Heart right ventricle (tissue), 16 donors: ENCODE measurements around the gene LRRC8E. TPM values are rescaled to one million over a fixed set of nuclear protein-coding genes. Genes with fewer than 3 reads are reported as not detected.

Experiments
- ATAC-seq, 8 donors: fragments of 200-7000 bp; cut with Tn5 transposase; one replicate each; pipeline ENCODE4 v1.9.1; 2020; ENCODE audit warnings: mild to moderate bottlenecking in 8 of 8, moderate library complexity in 8 of 8, moderate number of reproducible peaks in 1 of 8
- DNase-seq, 2 donors: peaks; one replicate each; pipeline ENCODE4 v3.0.0-alpha.2; 2020
- H3K27ac ChIP-seq, 10 donors: fragments of 200-600 bp; sonication (generic) in 2 of 10; one replicate each; pipeline versions ENCODE4 v1.5.0 to v1.8.0; 2020 to 2022; ENCODE audit warnings: mild to moderate bottlenecking in 3 of 10
- H3K27me3 ChIP-seq, 7 donors: fragments of 200-600 bp; one replicate each; pipeline ENCODE4 v1.8.0; 2021 to 2022; ENCODE audit warnings: mild to moderate bottlenecking in 2 of 7
- H3K36me3 ChIP-seq, 9 donors: fragments of 200-600 bp; sonication (generic) in 1 of 9; one replicate each; pipeline versions ENCODE4 v1.5.0 to v1.8.0; 2020 to 2022; ENCODE audit warnings: mild to moderate bottlenecking in 2 of 9
- H3K4me1 ChIP-seq, 9 donors: fragments of 200-600 bp; sonication (generic) in 1 of 9; one replicate each; pipeline versions ENCODE4 v1.5.0 to v1.8.0; 2020 to 2022; ENCODE audit warnings: mild to moderate bottlenecking in 4 of 9
- H3K4me3 ChIP-seq, 10 donors: fragments of 200-600 bp; sonication (generic) in 2 of 10; one replicate each; pipeline versions ENCODE4 v1.5.0 to v1.8.0; 2020 to 2022; ENCODE audit warnings: mild to moderate bottlenecking in 7 of 10, moderate library complexity in 2 of 10
- H3K9me3 ChIP-seq, 11 donors: fragments of 200-600 bp in 10 of 11; sonication (generic) in 2 of 11; one replicate each; pipeline versions ENCODE4 v1.5.0 to v1.8.0; 2013 to 2022; ENCODE audit warnings: mild to moderate bottlenecking in 2 of 11, control low read depth in 1 of 11, moderate library complexity in 1 of 11
- WGBS, 2 donors: extraction: QIAGEN DNeasy Blood & Tissue Kit; methylation state at CpG; one replicate each; pipeline ENCODE4 v1.1.7; 2013; ENCODE audit warnings: inconsistent platforms in 1 of 2; 5-methylcytosine and 5-hydroxymethylcytosine counted together
- intact Hi-C, 10 donors: fragments of 100-400 bp; cut with DNase I; formaldehyde crosslinking; loops; one replicate each; pipeline versions ENCODE4 v1.11.1 to v1.14.2; 2022
- polyA plus RNA-seq, 2 donors: library from polyadenylated mRNA; stranded (reverse); fragments of 200-250 nt; gene quantifications; one replicate each; pipeline ENCODE4 v1.2.3, GENCODE V29; 2013
- total RNA-seq, 10 donors: library from RNA; stranded (reverse); fragmentation: NEBNext Ultra II Directional in 3 of 10; extraction: Animal tissue kit (Norgen Biotek cat#: 25700) in 3 of 10; gene quantifications; one replicate each; pipeline versions ENCODE4 v1.2.1 to v1.2.4, GENCODE V29; 2021 to 2023
- TF ChIP-seq, protein P1 (sequence below), 9 donors: fragments of 200-600 bp; sonication (generic) in 2 of 9; IDR thresholded peaks; one replicate each; pipeline versions ENCODE4 v1.5.0 to v1.8.0; 2021 to 2022; ENCODE audit warnings: antibody characterized with exemption in 9 of 9, mild to moderate bottlenecking in 5 of 9, moderate library complexity in 1 of 9
- donor health status: Arrhythmogenic right ventricular cardiomyopathy.
- donor health status: ischemic (EF 13 %, LVEDD 7.1; RV severe dilation, severe dysfunction).
- donor health status: healthy with polysubstance abuse.
- donor health status: DM: no; HTN: yes; CAD: no.
- donor health status: DM: no; HTN: no; CAD: no.
- donor health status: ischemic (EF 25% LVEDD 6.9; RV normal size, moderate dysfunction).
- donor health status: ischemic (EF 25% LVEDD 5.7; RV mildly dilated, moderate dysfunction).
- donor health status: healthy.
- donor health status: DM: yes; HTN: yes; CAD: no.
- donor health status: Ischemic cardiomyopathy.
- donor health status: ischemic (EF 35%, LVEDD 5.7; RV mildly dilated, moderate dysfunction).
- donor health status: nonischemic (EF 11% LVEDD 7.7; RV severe dilation, severe dysfunction).
- donor health status: DM: yes; HTN: yes; CAD: no.
- donor health status: PGD.
- donor health status: ischemic (EF 29% LVEDD 5.4; RV normal size, mild dysfunction).
- donor health status: nonischemic (EF 23%, LVEDD 6.1; RV moderate dilation, normal function).

LRRC8E gene
- total and polyA plus RNA-seq, 12 donors: 0.33 to 3.3 (median 0.99) TPM

DNA sequence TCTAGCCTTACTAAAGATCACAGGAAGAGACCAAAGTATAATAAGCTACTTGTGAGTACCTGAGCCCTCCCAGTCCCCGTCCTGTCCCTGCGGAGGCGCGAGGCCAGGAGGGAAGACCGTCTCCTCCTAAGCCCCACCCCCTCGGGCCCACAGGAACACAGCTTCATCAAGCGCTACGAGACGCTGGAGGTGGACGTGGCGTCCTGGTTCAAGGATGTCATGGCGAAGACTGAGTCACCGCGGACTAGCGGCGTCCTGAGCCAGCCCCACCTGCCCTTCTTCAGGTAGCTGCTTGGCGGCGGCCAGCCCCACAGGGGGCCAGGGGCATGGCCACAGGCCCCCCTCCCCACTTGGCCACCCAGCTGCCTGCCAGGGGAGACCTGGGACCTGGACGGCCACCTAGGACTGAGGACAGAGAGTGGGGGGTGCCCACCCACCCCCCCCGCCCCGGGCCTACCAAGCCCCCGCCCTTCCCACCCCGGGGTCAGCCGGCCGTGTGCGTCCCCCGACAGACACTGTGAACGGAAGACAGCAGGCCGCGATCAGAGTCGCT, 23.9 kb downstream of the LRRC8E start:
- ATAC-seq: no peak
- H3K36me3 ChIP-seq: peaks cover 4 to 54% (median 33%) of the 10 kb centered on the region in 9 donors
- WGBS, 2 donors: 88 to 90% methylated on average over 30 to 31 of the region's 31 CpGs
- DNase-seq: no peak
- intact Hi-C loops: no loop called here
- TF ChIP-seq, protein P1, sequence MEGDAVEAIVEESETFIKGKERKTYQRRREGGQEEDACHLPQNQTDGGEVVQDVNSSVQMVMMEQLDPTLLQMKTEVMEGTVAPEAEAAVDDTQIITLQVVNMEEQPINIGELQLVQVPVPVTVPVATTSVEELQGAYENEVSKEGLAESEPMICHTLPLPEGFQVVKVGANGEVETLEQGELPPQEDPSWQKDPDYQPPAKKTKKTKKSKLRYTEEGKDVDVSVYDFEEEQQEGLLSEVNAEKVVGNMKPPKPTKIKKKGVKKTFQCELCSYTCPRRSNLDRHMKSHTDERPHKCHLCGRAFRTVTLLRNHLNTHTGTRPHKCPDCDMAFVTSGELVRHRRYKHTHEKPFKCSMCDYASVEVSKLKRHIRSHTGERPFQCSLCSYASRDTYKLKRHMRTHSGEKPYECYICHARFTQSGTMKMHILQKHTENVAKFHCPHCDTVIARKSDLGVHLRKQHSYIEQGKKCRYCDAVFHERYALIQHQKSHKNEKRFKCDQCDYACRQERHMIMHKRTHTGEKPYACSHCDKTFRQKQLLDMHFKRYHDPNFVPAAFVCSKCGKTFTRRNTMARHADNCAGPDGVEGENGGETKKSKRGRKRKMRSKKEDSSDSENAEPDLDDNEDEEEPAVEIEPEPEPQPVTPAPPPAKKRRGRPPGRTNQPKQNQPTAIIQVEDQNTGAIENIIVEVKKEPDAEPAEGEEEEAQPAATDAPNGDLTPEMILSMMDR (IDR thresholded peaks at IDR 0.05): no peak
- H3K27ac ChIP-seq: no peak overlapping the region
- no peak overlapping the region for H3K4me3 ChIP-seq
- no peaks in the 10 kb centered on the region for H3K9me3 ChIP-seq
- peaks cover 11 to 39% (median 28%) of the 10 kb centered on the region in 7 donors for H3K27me3 ChIP-seq
- H3K4me1 ChIP-seq: peaks cover under 1 to 35% (median 24%) of the 10 kb centered on the region in 9 donors

- TF ChIP-seq, protein P1 (IDR thresholded peaks at IDR 0.05): no peak
Measured at GRCh38 chr19:7912697-7913564, 24.6 kb downstream of the LRRC8E start.

DNA sequence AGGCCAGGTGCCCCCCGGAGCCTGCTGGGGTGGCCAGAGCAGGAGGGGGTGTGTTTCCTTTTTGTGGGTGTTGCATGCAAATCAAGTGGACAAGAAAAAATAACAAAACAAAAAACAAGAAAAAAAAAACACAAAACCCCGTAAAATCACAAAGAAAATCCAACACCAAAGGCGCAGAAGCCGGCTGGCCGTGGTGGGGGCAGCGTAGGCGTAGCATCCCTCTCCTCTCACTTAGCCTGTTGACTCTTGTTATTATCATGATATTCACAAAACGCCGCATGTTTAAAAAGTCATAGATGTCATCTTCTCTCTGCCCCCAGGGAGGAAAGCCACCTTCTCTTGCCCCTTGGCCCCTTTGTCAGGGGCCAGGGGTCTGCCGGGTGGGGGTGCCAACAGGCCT, 25.3 kb downstream of the LRRC8E start:
- H3K27me3 ChIP-seq: peaks cover 11 to 51% (median 42%) of the 10 kb centered on the region in 7 donors
- no peak overlapping the region for H3K4me3 ChIP-seq
- peaks cover 4 to 50% (median 33%) of the 10 kb centered on the region in 9 donors for H3K36me3 ChIP-seq
- 90% methylated on average over 10 of the region's 10 CpGs for WGBS, 2 donors
- H3K4me1 ChIP-seq: peaks cover 4 to 34% (median 24%) of the 10 kb centered on the region in 9 donors
- intact Hi-C loops: no loop called here
- H3K9me3 ChIP-seq: no peaks in the 10 kb centered on the region
- no peak overlapping the region for H3K27ac ChIP-seq
- TF ChIP-seq, protein P1 (IDR thresholded peaks at IDR 0.05): no peak
- ATAC-seq: no peak
- DNase-seq: no peak

More at GRCh38 chr19:7912697-7913564, 24.6 kb downstream of the LRRC8E start:
- Histone ChIP-seq H3K27me3 (peaks cover 11 to 46% (median 35%) of the 10 kb centered on the region in 7 donors), H3K4me1 (peaks cover 4 to 35% (median 24%) of the 10 kb centered on the region in 9 donors), H3K27ac (no peak overlapping the region), H3K36me3 (peaks cover 4 to 50% (median 33%) of the 10 kb centered on the region in 9 donors), H3K9me3 (no peaks in the 10 kb centered on the region), H3K4me3 (no peak overlapping the region)
- intact Hi-C loops: no loop called here
- DNase-seq (no peak), ATAC-seq (no peak)
- whole genome bisulfite sequencing, 2 donors: 94 to 95% methylated on average over 39 of the region's 39 CpGs

DNA sequence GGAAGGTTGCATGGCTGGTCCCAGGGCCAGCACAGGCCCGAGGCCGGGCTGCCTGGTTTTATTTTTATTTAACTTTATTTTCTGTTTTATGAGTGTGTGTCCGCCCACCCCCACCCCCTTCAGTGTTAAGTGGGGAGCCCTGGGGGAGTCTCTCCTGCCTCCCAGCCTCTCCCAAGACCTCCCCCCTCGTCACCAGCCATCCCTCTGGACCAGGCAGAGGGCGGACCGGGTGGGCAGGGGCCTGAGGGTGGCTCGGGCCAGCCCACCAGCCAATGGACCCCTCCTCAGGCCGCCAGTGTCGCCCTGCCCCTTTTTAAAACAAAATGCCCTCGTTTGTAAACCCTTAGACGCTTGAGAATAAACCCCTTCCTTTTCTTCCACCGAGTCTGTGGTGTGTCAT, 25.8 kb downstream of the LRRC8E start:
- Histone ChIP-seq H3K27me3 (peaks cover 11 to 54% (median 46%) of the 10 kb centered on the region in 7 donors), H3K27ac (no peak overlapping the region), H3K36me3 (peaks cover 4 to 48% (median 33%) of the 10 kb centered on the region in 9 donors), H3K4me1 (peaks cover 4 to 37% (median 24%) of the 10 kb centered on the region in 9 donors), H3K4me3 (no peak overlapping the region), H3K9me3 (no peaks in the 10 kb centered on the region)
- ATAC-seq (no peak), DNase-seq (no peak)
- TF ChIP-seq, protein P1 (IDR thresholded peaks at IDR 0.05): no peak
- WGBS, 2 donors: 64 to 68% methylated on average over 12 of the region's 12 CpGs
- intact Hi-C loops: no loop called here
